GM23338 (cell line): ENCODE data around the gene CDKN1A. TPM values are rescaled to one million over a fixed set of nuclear protein-coding genes. Genes with fewer than 3 reads are reported as not detected.

Experiments used
- ATAC-seq: fragments of 200-7000 bp; cut with Tn5 transposase; 3 replicates; pipeline ENCODE4 v1.9.1; 2020
- DNase-seq: peaks from one replicate; pipeline ENCODE4 v3.0.0-alpha.2; 2015; ENCODE audit warnings: low spot score
- H2AFZ ChIP-seq: fragments of 200-600 bp; sonication (generic); 2 replicates; pipeline ENCODE4 v1.8.0; 2016; ENCODE audit warnings: antibody characterized with exemption, mild to moderate bottlenecking, moderate library complexity
- H3F3A ChIP-seq: fragments of 200-600 bp; sonication (generic); replicated peaks from 2 replicates; pipeline ENCODE4 v1.8.0; 2017; ENCODE audit warnings: antibody characterized with exemption, mixed run types, low read depth
- H3K27ac ChIP-seq: fragments of 200-600 bp; sonication (generic); 2 replicates; pipeline ENCODE4 v1.6.1; 2016; ENCODE audit warnings: low read depth
- H3K27me3 ChIP-seq: fragments of 200-600 bp; sonication (generic); 2 replicates; pipeline ENCODE4 v1.8.0; 2016; ENCODE audit warnings: mild to moderate bottlenecking, mixed run types, moderate library complexity; ENCODE audit not compliant: insufficient read depth
- H3K36me3 ChIP-seq: fragments of 200-600 bp; sonication (generic); 2 replicates; pipeline ENCODE4 v1.8.0; 2016; ENCODE audit warnings: mild to moderate bottlenecking; ENCODE audit not compliant: insufficient read depth
- H3K4me1 ChIP-seq: fragments of 200-600 bp; sonication (generic); 2 replicates; pipeline ENCODE4 v1.8.0; 2016; ENCODE audit warnings: mild to moderate bottlenecking, moderate library complexity; ENCODE audit not compliant: insufficient read depth
- H3K4me2 ChIP-seq: fragments of 200-600 bp; sonication (generic); 2 replicates; pipeline ENCODE4 v1.7.1; 2017; ENCODE audit warnings: mixed run types
- H3K4me3 ChIP-seq: fragments of 200-600 bp; sonication (generic); 2 replicates; pipeline ENCODE4 v1.6.1; 2016; ENCODE audit warnings: mixed run types
- H3K79me2 ChIP-seq: fragments of 200-600 bp; sonication (generic); replicated peaks from 2 replicates; pipeline ENCODE4 v1.8.0; 2017; ENCODE audit warnings: mild to moderate bottlenecking; ENCODE audit not compliant: insufficient read depth
- H3K9me2 ChIP-seq: fragments of 200-600 bp; sonication (generic); 2 replicates; pipeline ENCODE4 v1.8.0; 2017; ENCODE audit not compliant: insufficient read depth
- H4K20me1 ChIP-seq: fragments of 200-600 bp; sonication (generic); replicated peaks from 2 replicates; pipeline ENCODE4 v1.8.0; 2017; ENCODE audit warnings: mild to moderate bottlenecking; ENCODE audit not compliant: insufficient read depth
- H3K27ac Mint-ChIP-seq: 2 replicates; pipeline ENCODE4 v1.8.0; 2020; ENCODE audit warnings: inconsistent platforms, mild to moderate bottlenecking, moderate library complexity, mixed read lengths
- H3K27me3 Mint-ChIP-seq: 3 replicates; pipeline ENCODE4 v1.8.0; 2022; ENCODE audit warnings: low read depth, mild to moderate bottlenecking, moderate library complexity, mixed read lengths, inconsistent platforms; ENCODE audit not compliant: insufficient read depth, poor library complexity
- H3K36me3 Mint-ChIP-seq: 3 replicates; pipeline ENCODE4 v1.8.0; 2021; ENCODE audit warnings: low read depth, mild to moderate bottlenecking, inconsistent platforms, moderate library complexity, mixed read lengths
- H3K4me1 Mint-ChIP-seq: 3 replicates; pipeline ENCODE4 v1.8.0; 2020; ENCODE audit warnings: mild to moderate bottlenecking, inconsistent platforms, mixed read lengths
- H3K4me3 Mint-ChIP-seq: 3 replicates; pipeline ENCODE4 v1.8.0; 2021; ENCODE audit warnings: moderate library complexity, mild to moderate bottlenecking, inconsistent platforms, mixed read lengths
- H3K9me3 Mint-ChIP-seq: 3 replicates; pipeline ENCODE4 v1.8.0; 2020; ENCODE audit warnings: moderate library complexity, mild to moderate bottlenecking, inconsistent platforms, mixed read lengths
- EZH2 ChIP-seq: fragments of 200-600 bp; sonication (generic); IDR thresholded peaks from one replicate; pipeline ENCODE4 v1.8.0; 2017; ENCODE audit warnings: antibody characterized with exemption, mild to moderate bottlenecking, low read depth; ENCODE audit not compliant: unreplicated experiment
- EZH2phosphoT487 ChIP-seq: fragments of 200-600 bp; sonication (generic); IDR thresholded peaks from one replicate; pipeline ENCODE4 v1.8.1; 2018; ENCODE audit warnings: antibody characterized with exemption; ENCODE audit not compliant: unreplicated experiment
- JUNB ChIP-seq: IDR thresholded peaks from one replicate; pipeline ENCODE4 v1.6.1; 2016; ENCODE audit warnings: antibody characterized with exemption; ENCODE audit not compliant: unreplicated experiment
- NANOG ChIP-seq: IDR thresholded peaks from 2 replicates; pipeline ENCODE4 v1.6.1; 2016; ENCODE audit warnings: antibody characterized with exemption, borderline replicate concordance
- POLR2AphosphoS5 ChIP-seq: IDR thresholded peaks from 2 replicates; pipeline ENCODE4 v1.6.1; 2016; ENCODE audit warnings: antibody characterized with exemption, low read depth
- STAT1 ChIP-seq: IDR thresholded peaks from one replicate; pipeline ENCODE4 v1.6.1; 2016; ENCODE audit warnings: antibody characterized with exemption; ENCODE audit not compliant: unreplicated experiment
- polyA plus RNA-seq: library from polyadenylated mRNA; unstranded; fragments of >200 nt; fragmentation: Nextera tagmentation; extraction: Ambion mirVana; gene quantifications from 2 replicates; pipeline ENCODE4 v1.2.1, GENCODE V29; 2016
- total RNA-seq: library from RNA; depleted of rRNA; stranded (reverse); fragments of >200 nt; shearing (Covaris generic); gene quantifications from 2 replicates; pipeline ENCODE4 v1.2.3, GENCODE V29; 2014
- TF ChIP-seq, protein P1 (sequence below): fragments of 250-450 bp; sonication (Bioruptor Pico); IDR thresholded peaks from 2 replicates; pipeline ENCODE4 v1.5.0; 2020; ENCODE audit warnings: mild to moderate bottlenecking, moderate library complexity
- TF ChIP-seq, protein P2 (sequence below): IDR thresholded peaks from one replicate; pipeline ENCODE4 v1.6.1; 2018; ENCODE audit warnings: antibody characterized with exemption; ENCODE audit not compliant: unreplicated experiment
- TF ChIP-seq, protein P3 (sequence below): IDR thresholded peaks from 2 replicates; pipeline ENCODE4 v1.6.1; 2016; ENCODE audit warnings: antibody characterized with exemption

The CDKN1A gene
- total and polyA plus RNA-seq, 2 experiments from 2014 or later = 31.5 to 45.6 TPM

DNA sequence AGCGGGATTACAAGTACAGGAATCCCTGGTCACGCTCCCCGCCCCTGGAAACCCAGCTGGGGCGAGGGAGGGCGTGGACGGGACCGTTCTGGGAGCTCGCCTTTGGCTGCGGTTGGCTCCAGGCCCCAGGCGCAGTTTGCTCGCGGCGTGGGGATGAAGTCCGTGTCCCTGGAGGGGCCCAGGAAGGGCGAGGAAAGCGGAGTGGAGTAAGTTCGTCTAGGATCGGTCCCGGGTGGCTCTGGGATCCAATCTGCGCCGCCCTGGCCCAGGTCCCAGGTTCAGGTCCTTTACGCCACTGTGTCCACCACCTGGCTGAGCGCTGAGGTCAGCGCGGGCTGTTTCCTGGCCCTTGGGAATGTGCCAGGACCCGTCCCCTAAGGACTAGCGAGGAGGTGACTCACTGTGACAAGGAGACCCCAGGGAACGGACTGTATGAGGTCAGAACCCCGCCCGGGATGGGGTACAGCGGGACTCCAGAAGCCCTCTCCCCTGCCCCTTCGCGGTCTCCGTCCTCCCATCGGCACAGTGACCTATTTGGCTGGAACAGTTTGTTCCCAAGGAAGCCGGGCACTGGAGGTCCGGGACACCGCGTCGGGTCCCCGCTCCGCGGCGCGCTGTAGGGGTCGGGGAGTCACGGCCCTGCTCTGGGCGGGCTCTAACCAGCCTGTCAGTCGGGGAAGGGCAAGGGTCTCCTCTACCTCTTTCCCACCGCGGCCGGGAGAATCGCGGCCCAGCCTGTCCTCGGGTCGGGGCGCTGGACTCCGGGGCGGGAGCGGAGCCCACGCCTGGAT, 724 bp downstream of the CDKN1A start:
- TF ChIP-seq EZH2phosphoT487 (no peak), JUNB (no peak), EZH2 (no peak), NANOG (no peak), POLR2AphosphoS5 (no peak), STAT1 (no peak)
- TF ChIP-seq, protein P1, sequence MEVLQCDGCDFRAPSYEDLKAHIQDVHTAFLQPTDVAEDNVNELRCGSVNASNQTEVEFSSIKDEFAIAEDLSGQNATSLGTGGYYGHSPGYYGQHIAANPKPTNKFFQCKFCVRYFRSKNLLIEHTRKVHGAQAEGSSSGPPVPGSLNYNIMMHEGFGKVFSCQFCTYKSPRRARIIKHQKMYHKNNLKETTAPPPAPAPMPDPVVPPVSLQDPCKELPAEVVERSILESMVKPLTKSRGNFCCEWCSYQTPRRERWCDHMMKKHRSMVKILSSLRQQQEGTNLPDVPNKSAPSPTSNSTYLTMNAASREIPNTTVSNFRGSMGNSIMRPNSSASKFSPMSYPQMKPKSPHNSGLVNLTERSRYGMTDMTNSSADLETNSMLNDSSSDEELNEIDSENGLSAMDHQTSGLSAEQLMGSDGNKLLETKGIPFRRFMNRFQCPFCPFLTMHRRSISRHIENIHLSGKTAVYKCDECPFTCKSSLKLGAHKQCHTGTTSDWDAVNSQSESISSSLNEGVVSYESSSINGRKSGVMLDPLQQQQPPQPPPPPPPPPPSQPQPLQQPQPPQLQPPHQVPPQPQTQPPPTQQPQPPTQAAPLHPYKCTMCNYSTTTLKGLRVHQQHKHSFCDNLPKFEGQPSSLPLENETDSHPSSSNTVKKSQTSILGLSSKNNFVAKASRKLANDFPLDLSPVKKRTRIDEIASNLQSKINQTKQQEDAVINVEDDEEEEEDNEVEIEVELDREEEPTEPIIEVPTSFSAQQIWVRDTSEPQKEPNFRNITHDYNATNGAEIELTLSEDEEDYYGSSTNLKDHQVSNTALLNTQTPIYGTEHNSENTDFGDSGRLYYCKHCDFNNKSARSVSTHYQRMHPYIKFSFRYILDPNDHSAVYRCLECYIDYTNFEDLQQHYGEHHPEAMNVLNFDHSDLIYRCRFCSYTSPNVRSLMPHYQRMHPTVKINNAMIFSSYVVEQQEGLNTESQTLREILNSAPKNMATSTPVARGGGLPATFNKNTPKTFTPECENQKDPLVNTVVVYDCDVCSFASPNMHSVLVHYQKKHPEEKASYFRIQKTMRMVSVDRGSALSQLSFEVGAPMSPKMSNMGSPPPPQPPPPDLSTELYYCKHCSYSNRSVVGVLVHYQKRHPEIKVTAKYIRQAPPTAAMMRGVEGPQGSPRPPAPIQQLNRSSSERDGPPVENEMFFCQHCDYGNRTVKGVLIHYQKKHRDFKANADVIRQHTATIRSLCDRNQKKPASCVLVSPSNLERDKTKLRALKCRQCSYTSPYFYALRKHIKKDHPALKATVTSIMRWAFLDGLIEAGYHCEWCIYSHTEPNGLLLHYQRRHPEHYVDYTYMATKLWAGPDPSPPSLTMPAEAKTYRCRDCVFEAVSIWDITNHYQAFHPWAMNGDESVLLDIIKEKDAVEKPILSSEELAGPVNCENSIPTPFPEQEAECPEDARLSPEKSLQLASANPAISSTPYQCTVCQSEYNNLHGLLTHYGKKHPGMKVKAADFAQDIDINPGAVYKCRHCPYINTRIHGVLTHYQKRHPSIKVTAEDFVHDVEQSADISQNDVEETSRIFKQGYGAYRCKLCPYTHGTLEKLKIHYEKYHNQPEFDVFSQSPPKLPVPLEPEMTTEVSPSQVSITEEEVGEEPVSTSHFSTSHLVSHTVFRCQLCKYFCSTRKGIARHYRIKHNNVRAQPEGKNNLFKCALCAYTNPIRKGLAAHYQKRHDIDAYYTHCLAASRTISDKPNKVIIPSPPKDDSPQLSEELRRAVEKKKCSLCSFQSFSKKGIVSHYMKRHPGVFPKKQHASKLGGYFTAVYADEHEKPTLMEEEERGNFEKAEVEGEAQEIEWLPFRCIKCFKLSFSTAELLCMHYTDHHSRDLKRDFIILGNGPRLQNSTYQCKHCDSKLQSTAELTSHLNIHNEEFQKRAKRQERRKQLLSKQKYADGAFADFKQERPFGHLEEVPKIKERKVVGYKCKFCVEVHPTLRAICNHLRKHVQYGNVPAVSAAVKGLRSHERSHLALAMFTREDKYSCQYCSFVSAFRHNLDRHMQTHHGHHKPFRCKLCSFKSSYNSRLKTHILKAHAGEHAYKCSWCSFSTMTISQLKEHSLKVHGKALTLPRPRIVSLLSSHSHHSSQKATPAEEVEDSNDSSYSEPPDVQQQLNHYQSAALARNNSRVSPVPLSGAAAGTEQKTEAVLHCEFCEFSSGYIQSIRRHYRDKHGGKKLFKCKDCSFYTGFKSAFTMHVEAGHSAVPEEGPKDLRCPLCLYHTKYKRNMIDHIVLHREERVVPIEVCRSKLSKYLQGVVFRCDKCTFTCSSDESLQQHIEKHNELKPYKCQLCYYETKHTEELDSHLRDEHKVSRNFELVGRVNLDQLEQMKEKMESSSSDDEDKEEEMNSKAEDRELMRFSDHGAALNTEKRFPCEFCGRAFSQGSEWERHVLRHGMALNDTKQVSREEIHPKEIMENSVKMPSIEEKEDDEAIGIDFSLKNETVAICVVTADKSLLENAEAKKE (CRISPR knock-in tag) = no peak
- TF ChIP-seq, protein P2, sequence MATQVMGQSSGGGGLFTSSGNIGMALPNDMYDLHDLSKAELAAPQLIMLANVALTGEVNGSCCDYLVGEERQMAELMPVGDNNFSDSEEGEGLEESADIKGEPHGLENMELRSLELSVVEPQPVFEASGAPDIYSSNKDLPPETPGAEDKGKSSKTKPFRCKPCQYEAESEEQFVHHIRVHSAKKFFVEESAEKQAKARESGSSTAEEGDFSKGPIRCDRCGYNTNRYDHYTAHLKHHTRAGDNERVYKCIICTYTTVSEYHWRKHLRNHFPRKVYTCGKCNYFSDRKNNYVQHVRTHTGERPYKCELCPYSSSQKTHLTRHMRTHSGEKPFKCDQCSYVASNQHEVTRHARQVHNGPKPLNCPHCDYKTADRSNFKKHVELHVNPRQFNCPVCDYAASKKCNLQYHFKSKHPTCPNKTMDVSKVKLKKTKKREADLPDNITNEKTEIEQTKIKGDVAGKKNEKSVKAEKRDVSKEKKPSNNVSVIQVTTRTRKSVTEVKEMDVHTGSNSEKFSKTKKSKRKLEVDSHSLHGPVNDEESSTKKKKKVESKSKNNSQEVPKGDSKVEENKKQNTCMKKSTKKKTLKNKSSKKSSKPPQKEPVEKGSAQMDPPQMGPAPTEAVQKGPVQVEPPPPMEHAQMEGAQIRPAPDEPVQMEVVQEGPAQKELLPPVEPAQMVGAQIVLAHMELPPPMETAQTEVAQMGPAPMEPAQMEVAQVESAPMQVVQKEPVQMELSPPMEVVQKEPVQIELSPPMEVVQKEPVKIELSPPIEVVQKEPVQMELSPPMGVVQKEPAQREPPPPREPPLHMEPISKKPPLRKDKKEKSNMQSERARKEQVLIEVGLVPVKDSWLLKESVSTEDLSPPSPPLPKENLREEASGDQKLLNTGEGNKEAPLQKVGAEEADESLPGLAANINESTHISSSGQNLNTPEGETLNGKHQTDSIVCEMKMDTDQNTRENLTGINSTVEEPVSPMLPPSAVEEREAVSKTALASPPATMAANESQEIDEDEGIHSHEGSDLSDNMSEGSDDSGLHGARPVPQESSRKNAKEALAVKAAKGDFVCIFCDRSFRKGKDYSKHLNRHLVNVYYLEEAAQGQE = no peak
- TF ChIP-seq, protein P3, sequence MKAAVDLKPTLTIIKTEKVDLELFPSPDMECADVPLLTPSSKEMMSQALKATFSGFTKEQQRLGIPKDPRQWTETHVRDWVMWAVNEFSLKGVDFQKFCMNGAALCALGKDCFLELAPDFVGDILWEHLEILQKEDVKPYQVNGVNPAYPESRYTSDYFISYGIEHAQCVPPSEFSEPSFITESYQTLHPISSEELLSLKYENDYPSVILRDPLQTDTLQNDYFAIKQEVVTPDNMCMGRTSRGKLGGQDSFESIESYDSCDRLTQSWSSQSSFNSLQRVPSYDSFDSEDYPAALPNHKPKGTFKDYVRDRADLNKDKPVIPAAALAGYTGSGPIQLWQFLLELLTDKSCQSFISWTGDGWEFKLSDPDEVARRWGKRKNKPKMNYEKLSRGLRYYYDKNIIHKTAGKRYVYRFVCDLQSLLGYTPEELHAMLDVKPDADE = 0 out of 2 replicates have a peak, but pooled peaks have one; percentile 19
- no peaks in the 10 kb centered on the region; the same call in 1 of the 2 replicates for H4K20me1 ChIP-seq
- H3K4me3 ChIP-seq = peak overlapping the region; percentile 78
- H3K27ac Mint-ChIP-seq = peak overlapping the region; percentile 86; the same call in 1 of the 2 replicates
- H3K4me3 Mint-ChIP-seq = peak overlapping the region; percentile 91
- peak overlapping the region; percentile 93 for H3K4me2 ChIP-seq
- H3K27ac ChIP-seq = no peak overlapping the region
- H3K27me3 ChIP-seq = peaks cover 38% of the 10 kb centered on the region
- peaks cover 33% of the 10 kb centered on the region for H3K79me2 ChIP-seq
- H3K36me3 ChIP-seq = peaks cover 4% of the 10 kb centered on the region; the same call in 1 of the 2 replicates
- peaks cover 44% of the 10 kb centered on the region for H3K4me1 ChIP-seq
- H3K4me1 Mint-ChIP-seq = peaks cover 41% of the 10 kb centered on the region
- peak; percentile 57 for DNase-seq
- no peak overlapping the region for H2AFZ ChIP-seq
- no peaks in the 10 kb centered on the region for H3K9me3 Mint-ChIP-seq
- peaks cover 10% of the 10 kb centered on the region for H3K36me3 Mint-ChIP-seq
- H3F3A ChIP-seq = peaks cover 6% of the 10 kb centered on the region; the same call in 1 of the 2 replicates
- peak; percentile 17 for ATAC-seq
- peaks cover 38% of the 10 kb centered on the region for H3K27me3 Mint-ChIP-seq
- 0 out of 2 replicates have a peak, but pooled peaks cover 6% of the 10 kb centered on the region for H3K9me2 ChIP-seq
